Colonic mucosa (tissue), 4 donors: Measurements from ENCODE around the gene PROK2. TPM values are rescaled to one million over a fixed set of nuclear protein-coding genes. Genes with fewer than 3 reads are reported as not detected.

Experiments
- DNase-seq: peaks from one replicate; pipeline ENCODE4 v3.0.0-alpha.2; 2020
- H3K27ac ChIP-seq: fragments of 200-600 bp; one replicate; pipeline ENCODE4 v1.8.0; 2021
- H3K27me3 ChIP-seq: fragments of 200-600 bp; one replicate; pipeline ENCODE4 v1.8.0; 2021
- H3K36me3 ChIP-seq: fragments of 200-600 bp; one replicate; pipeline ENCODE4 v1.8.0; 2021
- H3K4me1 ChIP-seq: fragments of 200-600 bp; one replicate; pipeline ENCODE4 v1.8.0; 2021; ENCODE audit warnings: mild to moderate bottlenecking
- H3K4me3 ChIP-seq: fragments of 200-600 bp; one replicate; pipeline ENCODE4 v1.8.0; 2021
- H3K9ac ChIP-seq, 2 donors: one replicate each; pipeline ENCODE4 v1.7.0; 2013; ENCODE audit warnings: control low read depth in 2 of 2, low read depth in 2 of 2, low read length in 2 of 2
- H3K9me3 ChIP-seq: fragments of 200-600 bp; one replicate; pipeline ENCODE4 v1.8.0; 2021
- intact Hi-C: fragments of 100-400 bp; cut with DNase I; formaldehyde crosslinking; loops from one replicate; pipeline ENCODE4 v1.14.1; 2022
- total RNA-seq, 2 donors: library from RNA; stranded (reverse); fragmentation: NEBNext Ultra II Directional in 1 of 2; extraction: Animal tissue kit (Norgen Biotek cat#: 25700) in 1 of 2; gene quantifications; one replicate each; pipeline ENCODE4 v1.2.1, GENCODE V29; 2021
- TF ChIP-seq, protein P1 (sequence below): fragments of 200-600 bp; IDR thresholded peaks from one replicate; pipeline ENCODE4 v1.8.0; 2022; ENCODE audit warnings: antibody characterized with exemption, mild to moderate bottlenecking
- donor health status: healthy.
- donor health status: DM: no; HTN: no; CAD: no.
- donor health status: DM: no; HTN: no; CAD: no.

Gene PROK2
- total RNA-seq, 2 donors from 2014 or later: 0.35 TPM; not detected in 1

DNA sequence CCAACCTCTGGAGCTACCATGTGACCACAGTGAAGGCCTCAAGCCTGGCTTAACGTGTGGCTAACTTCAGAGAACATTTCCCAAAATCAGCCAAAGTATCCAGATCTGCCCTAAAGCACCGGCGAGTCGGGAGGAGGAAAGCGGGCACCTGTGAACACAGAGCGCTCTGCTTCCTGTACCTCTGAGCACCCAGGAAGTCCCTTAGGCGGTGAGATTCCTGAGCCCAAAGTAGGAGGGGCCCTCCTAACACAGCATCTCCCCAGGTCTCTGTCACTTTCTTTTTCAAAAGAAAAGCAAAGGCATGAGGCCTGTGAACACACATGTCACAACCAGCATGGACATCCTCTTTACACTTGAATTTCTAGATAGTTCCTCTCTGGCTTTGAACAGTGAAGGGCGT, 58.8 kb downstream of the PROK2 start:
- TF ChIP-seq, protein P1, sequence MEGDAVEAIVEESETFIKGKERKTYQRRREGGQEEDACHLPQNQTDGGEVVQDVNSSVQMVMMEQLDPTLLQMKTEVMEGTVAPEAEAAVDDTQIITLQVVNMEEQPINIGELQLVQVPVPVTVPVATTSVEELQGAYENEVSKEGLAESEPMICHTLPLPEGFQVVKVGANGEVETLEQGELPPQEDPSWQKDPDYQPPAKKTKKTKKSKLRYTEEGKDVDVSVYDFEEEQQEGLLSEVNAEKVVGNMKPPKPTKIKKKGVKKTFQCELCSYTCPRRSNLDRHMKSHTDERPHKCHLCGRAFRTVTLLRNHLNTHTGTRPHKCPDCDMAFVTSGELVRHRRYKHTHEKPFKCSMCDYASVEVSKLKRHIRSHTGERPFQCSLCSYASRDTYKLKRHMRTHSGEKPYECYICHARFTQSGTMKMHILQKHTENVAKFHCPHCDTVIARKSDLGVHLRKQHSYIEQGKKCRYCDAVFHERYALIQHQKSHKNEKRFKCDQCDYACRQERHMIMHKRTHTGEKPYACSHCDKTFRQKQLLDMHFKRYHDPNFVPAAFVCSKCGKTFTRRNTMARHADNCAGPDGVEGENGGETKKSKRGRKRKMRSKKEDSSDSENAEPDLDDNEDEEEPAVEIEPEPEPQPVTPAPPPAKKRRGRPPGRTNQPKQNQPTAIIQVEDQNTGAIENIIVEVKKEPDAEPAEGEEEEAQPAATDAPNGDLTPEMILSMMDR: no peak
- intact Hi-C loops: no loop called here
- no peaks in the 10 kb centered on the region for H3K36me3 ChIP-seq
- H3K4me1 ChIP-seq: no peaks in the 10 kb centered on the region
- H3K9ac ChIP-seq: peak overlapping the region in 1 of 2 donors; percentile 2
- no peak for DNase-seq
- H3K4me3 ChIP-seq: peak overlapping the region; percentile 43
- H3K27ac ChIP-seq: peak overlapping the region; percentile 47
- no peaks in the 10 kb centered on the region for H3K27me3 ChIP-seq
- no peaks in the 10 kb centered on the region for H3K9me3 ChIP-seq

DNA sequence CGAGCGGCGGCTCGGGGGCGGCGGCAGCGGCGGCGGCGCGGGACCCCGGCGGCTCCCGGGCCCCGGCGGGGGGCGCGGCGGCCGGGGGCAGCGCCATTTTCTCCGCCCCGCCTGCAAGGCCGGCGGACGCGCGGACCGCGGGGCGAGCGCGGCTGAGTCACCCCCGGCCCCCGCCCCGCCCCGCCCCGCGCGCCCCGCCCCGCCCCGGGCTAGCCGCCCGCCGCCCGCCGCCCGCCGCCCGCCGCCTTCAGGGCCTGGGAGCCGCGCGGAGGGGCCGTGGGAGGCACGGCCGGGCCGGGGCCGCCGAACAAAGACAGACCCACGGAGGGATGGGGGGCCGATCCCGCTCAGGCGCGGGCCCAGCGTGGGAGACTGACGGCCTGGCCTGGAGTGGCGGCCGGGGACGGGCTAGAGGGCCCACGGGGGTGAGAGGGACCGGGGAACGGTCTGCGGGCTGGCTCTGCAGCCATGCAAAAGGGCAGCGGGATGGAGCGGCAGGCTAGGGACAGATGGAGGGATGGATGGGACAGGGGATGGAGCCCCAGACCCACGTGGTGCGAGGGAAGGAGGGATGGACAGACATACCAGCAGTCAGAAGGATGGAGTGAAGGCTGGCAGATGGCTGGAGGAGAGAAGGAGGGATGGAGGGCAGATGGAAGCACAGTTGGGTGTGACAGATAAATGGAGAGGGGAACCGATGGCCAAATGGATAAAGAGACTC, 59.5 kb downstream of the PROK2 start, which contains the start of gene EIF4E3:
Gene EIF4E3, minus strand, starts transcription at position 132 of the 721 bp plus-strand sequence. Its CDS starts 35 bp downstream, at position 97.
- Histone ChIP-seq H3K36me3 (no peaks in the 10 kb centered on the region), H3K4me1 (no peaks in the 10 kb centered on the region), H3K4me3 (peak within 1 kb of the TSS; percentile 71), H3K27me3 (no peaks in the 10 kb centered on the region), H3K9ac (peak within 1 kb of the TSS; percentile 66 to 96), H3K27ac (peak within 1 kb of the TSS; percentile 79), H3K9me3 (no peaks in the 10 kb centered on the region)
- intact Hi-C loops: no loop called here
- peak; percentile 31 for DNase-seq
- TF ChIP-seq, protein P1: no peak

DNA sequence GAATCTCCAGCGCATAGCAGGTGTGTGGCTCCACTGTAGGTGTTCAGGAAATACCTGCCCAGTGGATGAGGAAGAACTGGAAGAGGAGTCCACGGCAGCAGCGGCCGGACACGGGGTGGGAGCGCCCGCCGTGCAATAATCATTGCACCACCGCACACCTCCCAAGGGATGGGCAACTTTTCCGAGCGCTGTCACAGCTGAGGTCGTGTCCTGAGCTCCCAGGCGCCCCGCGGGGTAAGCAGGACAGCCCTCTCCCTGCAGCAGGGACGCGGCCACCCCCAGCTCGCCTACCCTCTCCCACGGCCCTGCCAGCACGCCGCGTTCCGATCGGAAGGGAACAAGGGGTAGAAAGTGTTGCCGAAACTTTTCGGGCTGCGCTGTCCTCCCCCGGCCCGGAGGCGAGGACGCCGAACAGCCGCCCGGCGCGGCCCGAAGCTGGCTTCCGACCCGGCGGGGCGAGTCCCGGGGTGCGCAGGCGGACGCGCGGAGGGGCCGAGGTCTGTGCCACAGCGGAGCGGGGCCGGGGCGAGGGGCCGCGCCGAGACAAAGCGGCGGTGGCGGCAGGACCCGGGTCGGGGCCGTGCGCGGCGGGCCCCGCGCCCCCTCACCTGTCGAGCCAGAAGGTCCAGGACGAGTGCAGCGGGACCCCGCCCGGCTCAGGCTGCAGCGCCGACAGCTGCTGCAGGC, 60.2 kb downstream of the PROK2 start:
- Histone ChIP-seq H3K4me1 (no peaks in the 10 kb centered on the region), H3K4me3 (peak overlapping the region; percentile 71), H3K9ac (peak overlapping the region; percentile 66 to 96), H3K9me3 (no peaks in the 10 kb centered on the region), H3K27me3 (no peaks in the 10 kb centered on the region), H3K27ac (peak overlapping the region; percentile 79), H3K36me3 (no peaks in the 10 kb centered on the region)
- TF ChIP-seq, protein P1: no peak
- intact Hi-C loops: no loop called here
- DNase-seq: peak; percentile 52

DNA sequence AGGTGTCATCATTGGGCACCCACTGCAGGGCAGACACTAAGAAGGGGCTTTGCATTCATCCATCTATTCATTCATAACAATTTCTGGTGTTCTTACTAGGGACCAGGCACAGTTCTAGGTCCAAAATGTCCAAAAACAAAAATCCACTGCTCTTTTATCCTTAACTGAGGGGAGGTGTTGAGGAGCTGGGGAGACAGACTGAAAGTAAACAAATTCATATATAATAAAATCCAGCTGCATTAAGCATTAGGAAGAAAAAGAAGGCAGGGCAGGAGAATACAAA, 60.8 kb downstream of the PROK2 start:
- intact Hi-C loops: no loop called here
- no peaks in the 10 kb centered on the region for H3K36me3 ChIP-seq
- H3K4me3 ChIP-seq: peak overlapping the region; percentile 71
- peak overlapping the region; percentile 66 to 96 for H3K9ac ChIP-seq
- no peaks in the 10 kb centered on the region for H3K9me3 ChIP-seq
- H3K27me3 ChIP-seq: no peaks in the 10 kb centered on the region
- H3K27ac ChIP-seq: peak overlapping the region; percentile 79
- DNase-seq: no peak
- TF ChIP-seq, protein P1: no peak
- no peaks in the 10 kb centered on the region for H3K4me1 ChIP-seq

DNA sequence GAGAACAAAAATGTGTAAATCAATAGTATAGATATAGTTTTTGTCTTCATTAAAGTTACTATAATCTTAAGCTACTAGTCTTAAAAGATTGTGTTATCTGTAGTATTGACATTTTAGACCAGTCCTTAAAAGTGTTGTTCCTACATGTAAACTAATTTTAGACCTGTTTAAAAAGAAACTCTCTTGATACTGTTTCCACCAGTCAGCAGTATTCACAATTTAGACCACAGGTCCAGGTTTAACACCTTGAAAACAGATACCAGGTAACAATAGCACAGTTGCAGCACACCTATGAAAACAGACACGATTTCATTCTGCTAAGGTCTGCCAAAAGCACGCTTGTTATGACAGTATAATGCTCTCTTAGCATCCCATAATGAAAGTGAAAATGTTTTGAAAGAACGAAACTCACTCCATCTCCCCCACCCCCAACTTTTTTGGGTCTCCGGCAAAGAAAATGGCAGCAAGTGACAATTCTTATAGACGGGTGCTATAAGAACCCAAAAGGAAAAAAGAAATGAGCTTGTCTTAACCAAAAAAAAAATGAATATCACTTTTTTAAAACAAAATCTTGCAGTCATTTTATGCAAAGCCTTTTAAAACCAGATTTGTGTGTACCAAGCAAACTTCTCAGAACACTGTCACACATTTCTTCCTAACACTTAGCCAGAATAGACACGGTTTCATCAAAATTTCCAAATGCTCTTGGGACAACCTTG, 61.3 kb downstream of the PROK2 start:
- no peak for DNase-seq
- TF ChIP-seq, protein P1: no peak
- Histone ChIP-seq H3K9ac (peak overlapping the region in 1 of 2 donors; percentile 66), H3K27ac (peak overlapping the region; percentile 79), H3K36me3 (no peaks in the 10 kb centered on the region), H3K4me1 (no peaks in the 10 kb centered on the region), H3K27me3 (no peaks in the 10 kb centered on the region), H3K9me3 (no peaks in the 10 kb centered on the region), H3K4me3 (peak overlapping the region; percentile 71)
- intact Hi-C loops: no loop called here
